H1 (cell line): Measurements from ENCODE around the gene NOD2. TPM values are rescaled to one million over a fixed set of nuclear protein-coding genes. Genes with fewer than 3 reads are reported as not detected.

Source experiments
- KDM5A ChIP-seq: fragments of 200-600 bp; IDR thresholded peaks from 2 replicates; pipeline ENCODE4 v1.7.1; 2012; ENCODE audit warnings: mild to moderate bottlenecking, low read length, inconsistent platforms, mixed read lengths
- polyA plus RNA-seq, 7 experiments: library from polyadenylated mRNA; depleted of rRNA in 3 of 7; stranded (reverse) in 5 of 7; unstranded in 2 of 7; fragments of >200 nt in 5 of 7; fragments of 200-250 nt in 2 of 7; gene quantifications; 1 replicate in 5 of 7; 2 replicates in 1 of 7; 4 replicates in 1 of 7; pipeline versions ENCODE4 v1.2.1 to v1.2.3, GENCODE V29; 2011 to 2013; ENCODE audit warnings: missing spikeins in 2 of 7, mixed read lengths in 2 of 7
- total RNA-seq: library from RNA; stranded (reverse); fragmentation: NEBNext Ultra II Directional; extraction: Animal tissue kit (Norgen Biotek cat#: 25700); gene quantifications from 2 replicates; pipeline ENCODE4 v1.2.1, GENCODE V29; 2021

Gene NOD2
- total and polyA plus RNA-seq, 2 of the 8 experiments (the other 6 are each of a cell fraction or from before 2014, with no cell fraction given), result 0.37 to 0.42 TPM

DNA sequence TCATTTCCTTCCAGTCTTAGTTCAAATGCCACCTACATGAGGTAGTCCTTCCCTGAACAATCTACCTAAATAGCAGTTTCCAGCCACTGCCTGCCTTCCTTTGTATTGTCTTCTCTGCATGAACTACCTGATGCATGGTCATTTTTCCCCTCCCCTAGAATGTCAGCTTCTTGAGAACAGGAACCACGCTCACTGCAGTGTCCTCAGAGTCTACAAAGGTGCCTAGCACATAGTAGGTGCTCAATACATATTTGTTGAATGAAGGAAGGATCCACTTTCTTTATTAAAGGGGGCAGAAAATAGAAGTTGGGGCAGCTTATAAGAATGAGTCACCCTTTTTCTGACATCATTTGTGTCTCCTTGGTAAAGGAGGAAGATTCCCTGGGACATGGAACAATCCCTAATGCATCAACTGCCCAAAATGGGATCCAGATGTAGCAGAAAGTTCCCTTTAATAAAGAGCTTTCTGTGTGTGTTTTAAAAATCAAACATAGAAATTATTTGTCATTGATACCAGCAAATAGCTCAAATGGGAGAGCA lies 44.1 kb downstream of the NOD2 start (continued):
- TF ChIP-seq KDM5A, result no peak
